HepG2 (cell line): ENCODE measurements around the gene TYW1.

Experiments
- CTCF ChIP-seq: sonication (generic); formaldehyde crosslinking; IDR thresholded peaks from 2 replicates; pipeline ENCODE4 v1.5.0; 2020; ENCODE audit warnings: mild to moderate bottlenecking, missing genetic modification reagents, moderate library complexity
- KDM5A ChIP-seq: fragments of 200-600 bp; sonication (generic); IDR thresholded peaks from 2 replicates; pipeline ENCODE4 v1.7.0; 2018; ENCODE audit warnings: antibody characterized with exemption, mild to moderate bottlenecking, low read length, borderline replicate concordance
- PATZ1 ChIP-seq: sonication (generic); formaldehyde crosslinking; IDR thresholded peaks from 2 replicates; pipeline ENCODE4 v1.4.0; 2020; ENCODE audit warnings: missing genetic modification reagents
- ZNF460 ChIP-seq: sonication (generic); formaldehyde crosslinking; IDR thresholded peaks from 2 replicates; pipeline ENCODE4 v1.5.1; 2020; ENCODE audit warnings: missing genetic modification reagents, mild to moderate bottlenecking, borderline replicate concordance
- ZNF639 ChIP-seq: conservative IDR thresholded peaks from 2 replicates; pipeline ENCODE4 v1.6.1; 2018; ENCODE audit warnings: missing genetic modification reagents

GRCh38 chr7:67033251-67033650, 36.6 kb downstream of the TYW1 start:
- TF ChIP-seq KDM5A = no peak
- TF ChIP-seq ZNF460 = no peak
- no peak for TF ChIP-seq ZNF639 (CRISPR knock-in tag)
- no peak for TF ChIP-seq CTCF
- no peak for TF ChIP-seq PATZ1 (CRISPR knock-in tag)
